GM13976 (cell line): ENCODE results near the gene NT5C2.

Experiments used
- DNase-seq: peaks from one replicate; pipeline ENCODE4 v3.0.0; 2012; ENCODE audit warnings: low spot score
- in situ Hi-C: fragments of 300-500 bp; cut with MboI; formaldehyde crosslinking; loops from one replicate; pipeline ENCODE4 v1.12.0; 2022; ENCODE audit warnings: low sequenced_read_pairs, mixed read lengths, inconsistent platforms; ENCODE audit not compliant: unreplicated experiment
- TF ChIP-seq, protein P1 (sequence below): IDR thresholded peaks from 2 replicates; pipeline ENCODE4 v1.5.1; 2012; ENCODE audit warnings: borderline replicate concordance, mild to moderate bottlenecking; ENCODE audit not compliant: insufficient read depth; ENCODE audit errors: extremely low read depth, missing control alignments, control extremely low read depth

The NT5C2 gene

DNA sequence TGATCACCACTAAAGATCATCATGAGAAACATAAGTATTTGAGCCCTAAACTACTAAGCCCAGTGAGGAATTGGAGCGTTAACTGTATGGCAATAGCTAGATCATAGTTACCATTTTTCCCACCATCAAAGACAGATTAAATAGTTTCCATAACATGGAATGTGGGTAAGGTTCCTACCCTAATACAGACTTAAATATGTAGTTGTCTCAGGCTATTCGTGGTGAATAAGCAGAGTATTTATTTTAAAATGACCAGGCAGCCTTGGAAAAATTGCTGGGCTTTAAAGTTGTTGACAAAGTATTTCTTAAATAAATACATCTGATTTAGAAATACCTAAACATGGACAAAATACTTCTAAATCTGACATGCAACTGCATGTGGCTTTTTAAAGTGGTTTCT lies 106.8 kb downstream of the NT5C2 start:
- in situ Hi-C loops, result no loop called here
- no peak for DNase-seq
- TF ChIP-seq, protein P1, sequence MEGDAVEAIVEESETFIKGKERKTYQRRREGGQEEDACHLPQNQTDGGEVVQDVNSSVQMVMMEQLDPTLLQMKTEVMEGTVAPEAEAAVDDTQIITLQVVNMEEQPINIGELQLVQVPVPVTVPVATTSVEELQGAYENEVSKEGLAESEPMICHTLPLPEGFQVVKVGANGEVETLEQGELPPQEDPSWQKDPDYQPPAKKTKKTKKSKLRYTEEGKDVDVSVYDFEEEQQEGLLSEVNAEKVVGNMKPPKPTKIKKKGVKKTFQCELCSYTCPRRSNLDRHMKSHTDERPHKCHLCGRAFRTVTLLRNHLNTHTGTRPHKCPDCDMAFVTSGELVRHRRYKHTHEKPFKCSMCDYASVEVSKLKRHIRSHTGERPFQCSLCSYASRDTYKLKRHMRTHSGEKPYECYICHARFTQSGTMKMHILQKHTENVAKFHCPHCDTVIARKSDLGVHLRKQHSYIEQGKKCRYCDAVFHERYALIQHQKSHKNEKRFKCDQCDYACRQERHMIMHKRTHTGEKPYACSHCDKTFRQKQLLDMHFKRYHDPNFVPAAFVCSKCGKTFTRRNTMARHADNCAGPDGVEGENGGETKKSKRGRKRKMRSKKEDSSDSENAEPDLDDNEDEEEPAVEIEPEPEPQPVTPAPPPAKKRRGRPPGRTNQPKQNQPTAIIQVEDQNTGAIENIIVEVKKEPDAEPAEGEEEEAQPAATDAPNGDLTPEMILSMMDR, result no peak

DNA sequence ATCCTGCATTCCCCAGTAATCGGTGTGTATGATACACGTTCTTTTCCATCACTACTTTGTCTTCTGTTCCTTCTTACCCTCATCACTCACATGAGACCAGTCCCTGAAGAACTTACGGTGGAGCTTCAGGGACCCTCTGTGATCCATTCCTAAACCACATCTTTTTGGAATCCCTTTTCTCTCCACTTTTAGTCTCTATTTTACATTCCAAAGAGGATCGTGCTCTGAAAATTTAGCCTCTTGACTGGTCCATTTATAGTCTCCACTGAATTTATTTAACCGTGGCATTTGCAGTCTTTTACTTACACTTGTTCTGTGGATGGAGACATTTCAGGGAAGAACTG lies 109.1 kb downstream of the NT5C2 start:
- in situ Hi-C loops, result no loop called here
- TF ChIP-seq, protein P1, result no peak

DNA sequence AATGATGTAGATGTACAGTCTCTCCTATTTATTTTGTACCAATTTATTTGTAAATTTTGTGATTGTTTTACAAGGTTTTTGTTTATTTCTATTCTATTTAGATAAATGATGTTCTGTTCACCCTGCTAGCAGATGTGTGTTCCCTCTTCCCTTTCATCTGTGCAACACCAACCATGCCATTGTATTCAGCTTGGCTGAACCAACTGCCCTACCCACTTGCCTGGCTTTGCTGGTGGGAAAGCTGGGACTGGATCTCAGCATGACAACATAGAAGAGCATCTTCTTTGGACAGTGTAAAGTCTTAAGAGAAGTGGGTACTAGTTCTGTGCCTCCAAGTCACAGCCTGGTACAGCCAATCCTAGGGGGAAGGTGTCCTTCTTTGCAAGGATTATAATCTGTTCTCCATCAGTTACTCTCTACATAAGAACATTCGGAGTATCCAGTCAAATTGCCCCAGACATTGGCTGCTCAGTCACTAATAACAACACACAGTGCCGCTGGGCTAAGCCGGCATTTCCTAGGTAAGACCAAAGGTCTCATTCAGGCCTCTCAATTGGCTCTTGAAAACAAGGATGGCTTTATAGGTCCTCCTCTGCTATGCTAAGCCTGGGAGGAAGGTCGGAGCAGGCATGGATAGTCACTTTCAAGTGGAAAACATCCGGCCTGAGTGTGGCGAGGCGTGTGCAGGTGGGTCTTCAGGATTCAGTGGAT lies 109.7 kb downstream of the NT5C2 start:
- TF ChIP-seq, protein P1, result no peak
- no peak for DNase-seq
- in situ Hi-C loops, result no loop called here

More for the DNA sequence above, 109.1 kb downstream of the NT5C2 start:
- DNase-seq, result no peak

DNA sequence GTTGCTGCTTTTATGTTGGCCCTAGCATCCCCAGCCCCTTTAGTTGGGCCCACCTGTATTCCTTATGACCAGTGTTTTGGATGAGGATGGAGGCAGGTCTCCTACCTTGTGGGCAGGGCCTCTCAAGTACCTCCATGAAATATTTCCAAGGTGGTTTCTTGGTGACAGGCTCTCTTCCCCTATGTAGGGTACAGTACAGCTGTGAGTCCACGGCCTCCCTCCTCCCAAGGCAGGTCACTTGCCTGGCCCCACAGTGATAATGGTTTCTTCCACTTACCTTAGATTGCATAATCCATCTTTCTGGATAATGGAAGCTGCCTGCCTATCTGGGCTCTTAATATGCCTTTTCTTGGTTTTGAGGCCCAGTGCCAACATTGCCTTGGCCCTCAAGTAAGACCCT lies 110.4 kb downstream of the NT5C2 start:
- in situ Hi-C loops, result no loop called here
- TF ChIP-seq, protein P1, result no peak
- DNase-seq, result no peak

DNA sequence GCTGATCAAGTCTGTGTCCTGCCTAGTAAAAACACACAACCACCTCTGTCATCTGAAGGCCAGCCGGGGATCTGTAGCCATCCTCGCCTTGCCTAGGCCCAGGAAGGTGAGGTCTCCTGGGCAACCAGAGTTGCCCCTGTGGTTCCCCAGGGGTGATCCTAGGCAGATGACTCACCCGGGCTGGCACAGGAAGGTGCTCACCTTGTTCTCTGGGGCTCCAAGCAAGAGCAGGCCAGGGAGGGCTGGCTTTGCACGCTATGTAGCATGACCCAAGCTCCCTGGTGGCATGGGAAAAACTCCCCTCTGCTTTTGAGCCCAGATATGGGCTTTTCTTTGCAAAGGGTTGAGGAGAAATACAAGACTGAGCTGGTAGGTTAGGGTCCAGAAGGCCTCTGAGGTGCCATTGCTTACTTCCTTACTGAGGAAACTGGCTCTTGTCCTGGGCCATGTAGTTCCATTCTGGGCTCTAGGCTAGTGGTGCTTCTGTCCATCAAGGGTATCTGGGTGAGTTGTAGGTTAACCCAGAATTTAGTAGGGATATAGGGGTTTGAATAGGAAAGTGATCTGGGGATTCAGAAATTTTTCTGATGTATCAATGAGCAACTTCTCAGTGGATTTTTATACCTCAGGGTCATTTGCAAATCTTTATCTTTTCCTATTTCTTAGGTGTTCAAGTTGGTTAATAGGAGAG lies 112.0 kb downstream of the NT5C2 start:
- in situ Hi-C loops, result no loop called here

DNA sequence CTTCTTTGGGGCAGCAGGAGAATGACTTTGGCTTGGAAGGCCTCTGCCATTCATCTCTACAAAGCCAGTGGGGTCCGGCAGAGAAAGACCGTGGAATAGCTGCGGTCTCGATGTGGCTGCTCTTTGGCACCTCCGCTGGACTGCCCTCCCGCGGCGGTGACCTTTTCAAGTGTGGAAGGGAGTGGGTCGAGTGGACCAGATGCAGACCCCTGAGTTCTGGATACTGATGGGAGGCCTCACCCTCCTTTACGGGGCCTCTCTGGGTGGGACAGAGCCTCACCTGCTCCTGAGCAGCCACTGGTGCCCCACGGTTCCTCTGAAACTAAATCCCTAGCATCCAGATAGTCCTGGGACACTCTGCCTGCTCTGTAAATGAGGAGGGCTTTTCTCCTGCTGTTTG lies 113.1 kb downstream of the NT5C2 start:
- in situ Hi-C loops, result no loop called here
- DNase-seq, result no peak
- TF ChIP-seq, protein P1, result no peak

More for the DNA sequence above, 112.0 kb downstream of the NT5C2 start:
- TF ChIP-seq, protein P1, result no peak
- DNase-seq, result no peak
